SK-N-MC (cell line): ENCODE measurements around the gene SPRYD3.

Source experiments
- EZH2 ChIP-seq: fragments of 200-600 bp; sonication (generic); IDR thresholded peaks from one replicate; pipeline ENCODE4 v1.6.1; 2017; ENCODE audit warnings: antibody characterized with exemption
- FOXP2 ChIP-seq: optimal IDR thresholded peaks from 2 replicates; pipeline ENCODE3; 2011; ENCODE audit warnings: mild to moderate bottlenecking, moderate library complexity; ENCODE audit not compliant: insufficient read depth; ENCODE audit errors: extremely low read length, control extremely low read depth
- POLR2AphosphoS5 ChIP-seq: IDR thresholded peaks from 2 replicates; pipeline ENCODE4 v1.6.1; 2012; ENCODE audit warnings: mild to moderate bottlenecking, low read depth, low read length, borderline replicate concordance

DNA sequence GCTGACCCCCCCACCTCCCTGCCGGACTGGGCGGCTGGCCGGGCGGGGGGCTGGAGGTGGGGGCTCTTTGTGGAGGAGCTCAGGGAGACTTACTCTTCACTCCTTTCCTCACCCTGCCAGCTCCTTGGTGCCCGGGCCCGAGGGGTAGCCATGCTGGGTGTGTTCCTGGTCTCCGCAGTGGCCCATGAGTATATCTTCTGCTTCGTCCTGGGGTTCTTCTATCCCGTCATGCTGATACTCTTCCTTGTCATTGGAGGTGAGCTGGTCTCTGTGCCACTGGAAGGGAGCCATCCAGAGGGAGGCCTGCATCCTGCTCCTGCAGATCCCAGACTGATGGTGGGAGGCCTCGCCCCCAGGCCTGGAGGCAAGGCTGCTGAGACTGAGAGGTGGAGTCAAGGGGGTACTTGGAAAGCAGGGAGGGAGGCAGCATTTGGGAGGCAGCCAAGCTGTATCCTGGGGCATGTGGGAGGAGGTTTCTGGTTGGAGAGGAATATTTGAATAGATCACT lies 43.8 kb upstream of the SPRYD3 start:
- peak; percentile 42 for TF ChIP-seq POLR2AphosphoS5
- TF ChIP-seq EZH2, result no peak
- TF ChIP-seq FOXP2, result no peak
